Erythroblast (primary cell): ENCODE results near the gene BAD.

Experiments
- GATA1 ChIP-seq: IDR thresholded peaks from 2 replicates; pipeline ENCODE4 v1.6.1; 2011; ENCODE audit warnings: low read depth, mild to moderate bottlenecking, control low read depth, low read length, moderate library complexity
- POLR2A ChIP-seq: IDR thresholded peaks from 2 replicates; pipeline ENCODE4 v1.6.1; 2011; ENCODE audit warnings: mild to moderate bottlenecking, low read length

DNA sequence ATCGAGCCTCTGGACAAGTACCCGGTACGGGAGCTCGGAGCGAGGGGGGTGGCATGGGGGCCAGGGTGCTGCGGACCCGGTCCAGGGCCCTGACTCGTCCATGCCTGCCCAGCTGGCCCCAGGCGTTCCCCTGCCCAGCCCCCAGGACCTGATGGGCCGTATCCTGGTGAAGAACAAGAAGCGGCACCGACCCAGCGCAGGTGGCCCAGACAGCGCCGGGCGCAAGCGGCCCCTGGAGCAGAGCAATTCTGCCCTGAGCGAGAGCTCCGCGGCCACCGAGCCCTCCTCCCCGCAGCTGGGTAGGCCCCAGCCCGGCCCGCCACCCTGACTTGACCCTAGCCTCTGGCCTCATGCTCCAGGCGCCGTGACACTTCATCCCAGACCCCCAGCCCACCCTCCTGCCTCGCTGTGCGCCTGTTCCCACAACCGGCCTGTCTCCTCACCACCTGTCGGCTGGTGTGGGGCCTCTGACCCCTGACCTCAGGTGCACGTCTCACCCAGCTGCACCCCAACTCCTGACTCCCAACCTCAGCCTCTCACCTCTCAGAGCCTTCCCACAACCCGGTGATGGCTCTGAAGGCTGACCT lies 25.4 kb downstream of the BAD start:
- TF ChIP-seq POLR2A (no peak), GATA1 (no peak)
